ENCODE data around the gene DDB1. TPM values are rescaled to one million over a fixed set of nuclear protein-coding genes. Genes with fewer than 3 reads are reported as not detected.

The DDB1 gene
- total and polyA plus RNA-seq, 9 of the 15 experiments (the other 6 are each of a cell fraction or from before 2014, with no cell fraction given), result 172 to 361 (median 266) TPM

GRCh38 chr11:61287338-61287977 is 45.4 kb downstream of the DDB1 start (continued):
- TF ChIP-seq ZNF512 (tag; IDR thresholded peaks at IDR 0.05), result no peak
- TF ChIP-seq PHF21A (IDR thresholded peaks at IDR 0.05; ENCODE audit: borderline replicate concordance, low read depth), result no peak
- TF ChIP-seq ZBTB9 (CRISPR knock-in tag; IDR thresholded peaks at IDR 0.05), result peak; percentile 62; the same call in 1 of the 2 replicates
- TF ChIP-seq PTBP1 (IDR thresholded peaks at IDR 0.05; ENCODE audit: low read depth, low read length), result no peak
- TF ChIP-seq HNRNPLL (IDR thresholded peaks at IDR 0.05; ENCODE audit: low read depth, low read length, poor library complexity, severe bottlenecking), result peak; percentile 54
- TF ChIP-seq SLC30A9 (CRISPR knock-in tag; IDR thresholded peaks at IDR 0.05), result no peak
- TF ChIP-seq RBM22 (IDR thresholded peaks at IDR 0.05; ENCODE audit: low read depth, low read length, poor library complexity, severe bottlenecking), result no peak
- TF ChIP-seq, protein P1, sequence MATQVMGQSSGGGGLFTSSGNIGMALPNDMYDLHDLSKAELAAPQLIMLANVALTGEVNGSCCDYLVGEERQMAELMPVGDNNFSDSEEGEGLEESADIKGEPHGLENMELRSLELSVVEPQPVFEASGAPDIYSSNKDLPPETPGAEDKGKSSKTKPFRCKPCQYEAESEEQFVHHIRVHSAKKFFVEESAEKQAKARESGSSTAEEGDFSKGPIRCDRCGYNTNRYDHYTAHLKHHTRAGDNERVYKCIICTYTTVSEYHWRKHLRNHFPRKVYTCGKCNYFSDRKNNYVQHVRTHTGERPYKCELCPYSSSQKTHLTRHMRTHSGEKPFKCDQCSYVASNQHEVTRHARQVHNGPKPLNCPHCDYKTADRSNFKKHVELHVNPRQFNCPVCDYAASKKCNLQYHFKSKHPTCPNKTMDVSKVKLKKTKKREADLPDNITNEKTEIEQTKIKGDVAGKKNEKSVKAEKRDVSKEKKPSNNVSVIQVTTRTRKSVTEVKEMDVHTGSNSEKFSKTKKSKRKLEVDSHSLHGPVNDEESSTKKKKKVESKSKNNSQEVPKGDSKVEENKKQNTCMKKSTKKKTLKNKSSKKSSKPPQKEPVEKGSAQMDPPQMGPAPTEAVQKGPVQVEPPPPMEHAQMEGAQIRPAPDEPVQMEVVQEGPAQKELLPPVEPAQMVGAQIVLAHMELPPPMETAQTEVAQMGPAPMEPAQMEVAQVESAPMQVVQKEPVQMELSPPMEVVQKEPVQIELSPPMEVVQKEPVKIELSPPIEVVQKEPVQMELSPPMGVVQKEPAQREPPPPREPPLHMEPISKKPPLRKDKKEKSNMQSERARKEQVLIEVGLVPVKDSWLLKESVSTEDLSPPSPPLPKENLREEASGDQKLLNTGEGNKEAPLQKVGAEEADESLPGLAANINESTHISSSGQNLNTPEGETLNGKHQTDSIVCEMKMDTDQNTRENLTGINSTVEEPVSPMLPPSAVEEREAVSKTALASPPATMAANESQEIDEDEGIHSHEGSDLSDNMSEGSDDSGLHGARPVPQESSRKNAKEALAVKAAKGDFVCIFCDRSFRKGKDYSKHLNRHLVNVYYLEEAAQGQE (IDR thresholded peaks at IDR 0.05; ENCODE audit: borderline replicate concordance), result peak; percentile 67
- TF ChIP-seq, protein P1 (CRISPR knock-in tag; IDR thresholded peaks at IDR 0.05; ENCODE audit: low read depth), result no peak
- TF ChIP-seq TAL1 (IDR thresholded peaks at IDR 0.05), result peak; percentile 96
- no peak for TF ChIP-seq HNRNPUL1 (IDR thresholded peaks at IDR 0.05; ENCODE audit: low read length)
- peak; percentile 24; the same call in 1 of the 2 replicates for TF ChIP-seq MAFK (IDR thresholded peaks at IDR 0.05; ENCODE audit: low read length)
- TF ChIP-seq CREB3 (tag; conservative IDR thresholded peaks at IDR 0.05; ENCODE audit: low read depth), result peak; percentile 80; the same call in 1 of the 2 replicates
- TF ChIP-seq DACH1 (IDR thresholded peaks at IDR 0.05; ENCODE audit: partially characterized antibody), result no peak
- no peak for TF ChIP-seq JUNB (CRISPR knock-in tag; conservative IDR thresholded peaks at IDR 0.05)
- no peak for TF ChIP-seq ZNF175 (CRISPR knock-in tag; IDR thresholded peaks at IDR 0.05; ENCODE audit: low read depth)
- peak; percentile 72; the same call in 1 of the 2 replicates for TF ChIP-seq CC2D1A (IDR thresholded peaks at IDR 0.05)
